Right atrium auricular region (tissue), 2 donors: ENCODE data around the gene AHI1. TPM values are rescaled to one million over a fixed set of nuclear protein-coding genes. Genes with fewer than 3 reads are reported as not detected.

ENCODE experiments used
- DNase-seq: peaks from one replicate; pipeline ENCODE4 v3.0.0-alpha.2; 2019; ENCODE audit warnings: low spot score
- H3K27ac ChIP-seq, 2 donors: fragments of 200-600 bp; sonication (generic); 1 replicate in 1 of 2; 2 replicates in 1 of 2; pipeline ENCODE4 v1.5.1; 2016 to 2019
- H3K27me3 ChIP-seq, 2 donors: fragments of 200-600 bp; sonication (generic); one replicate each; pipeline versions ENCODE4 v1.5.1 to v1.6.0; 2017 to 2019
- H3K36me3 ChIP-seq: fragments of 200-600 bp; sonication (generic); one replicate; pipeline ENCODE4 v1.5.1; 2016
- H3K4me1 ChIP-seq, 2 donors: fragments of 200-600 bp; sonication (generic); one replicate each; pipeline versions ENCODE4 v1.5.1 to v1.6.0; 2017 to 2019
- H3K4me3 ChIP-seq, 2 donors: fragments of 200-600 bp; sonication (generic); 1 replicate in 1 of 2; 2 replicates in 1 of 2; pipeline ENCODE4 v1.5.1; 2017 to 2019; ENCODE audit warnings: mild to moderate bottlenecking in 1 of 2, moderate library complexity in 1 of 2
- H3K9me3 ChIP-seq, 2 donors: fragments of 200-600 bp; sonication (generic); one replicate each; pipeline ENCODE4 v1.5.1; 2019
- CTCF ChIP-seq, 2 donors: fragments of 200-600 bp; sonication (generic); IDR thresholded peaks; one replicate each; pipeline ENCODE4 v1.5.1; 2019; ENCODE audit warnings: antibody characterized with exemption in 2 of 2
- total RNA-seq, 2 donors: library from RNA; depleted of rRNA; stranded (reverse); fragments of >200 nt; gene quantifications; one replicate each; pipeline ENCODE4 v1.1.0, GENCODE V29; 2016

Gene AHI1
- total RNA-seq, 2 donors from 2014 or later: 8.5 to 10.2 TPM

GRCh38 chr6:135243871-135244796 is 253.4 kb downstream of the AHI1 start:
- no peak for TF ChIP-seq CTCF (IDR thresholded peaks at IDR 0.05)
- DNase-seq: no peak
- Histone ChIP-seq H3K27me3 (no peaks in the 10 kb centered on the region), H3K9me3 (no peaks in the 10 kb centered on the region), H3K36me3 (no peaks in the 10 kb centered on the region), H3K4me1 (no peaks in the 10 kb centered on the region), H3K4me3 (no peak overlapping the region), H3K27ac (no peak overlapping the region)

GRCh38 chr6:135240711-135241110 is 256.8 kb downstream of the AHI1 start:
- Histone ChIP-seq H3K36me3 (no peaks in the 10 kb centered on the region), H3K27ac (no peak overlapping the region), H3K27me3 (no peaks in the 10 kb centered on the region), H3K9me3 (no peaks in the 10 kb centered on the region), H3K4me1 (no peaks in the 10 kb centered on the region), H3K4me3 (no peak overlapping the region)
- DNase-seq: no peak
- no peak for TF ChIP-seq CTCF (IDR thresholded peaks at IDR 0.05)

GRCh38 chr6:135236732-135237131 is 260.8 kb downstream of the AHI1 start:
- DNase-seq: no peak
- H3K27me3 ChIP-seq: no peaks in the 10 kb centered on the region
- no peaks in the 10 kb centered on the region for H3K36me3 ChIP-seq
- H3K9me3 ChIP-seq: no peaks in the 10 kb centered on the region
- H3K4me1 ChIP-seq: no peaks in the 10 kb centered on the region
- H3K4me3 ChIP-seq: no peak overlapping the region
- no peak overlapping the region for H3K27ac ChIP-seq
- TF ChIP-seq CTCF (IDR thresholded peaks at IDR 0.05): no peak

- no peaks in the 10 kb centered on the region for H3K27me3 ChIP-seq
- no peaks in the 10 kb centered on the region for H3K4me1 ChIP-seq
- no peaks in the 10 kb centered on the region for H3K36me3 ChIP-seq
- no peak for DNase-seq
- H3K4me3 ChIP-seq: no peak overlapping the region
- no peaks in the 10 kb centered on the region for H3K9me3 ChIP-seq
- no peak for TF ChIP-seq CTCF (IDR thresholded peaks at IDR 0.05)
- no peak overlapping the region for H3K27ac ChIP-seq
Observed at GRCh38 chr6:135236319-135236718, 261.2 kb downstream of the AHI1 start.

- no peak overlapping the region for H3K4me3 ChIP-seq
- no peaks in the 10 kb centered on the region for H3K9me3 ChIP-seq
- no peaks in the 10 kb centered on the region for H3K36me3 ChIP-seq
- no peaks in the 10 kb centered on the region for H3K27me3 ChIP-seq
- no peak for DNase-seq
- no peak for TF ChIP-seq CTCF (IDR thresholded peaks at IDR 0.05)
- no peak overlapping the region for H3K27ac ChIP-seq
- no peaks in the 10 kb centered on the region for H3K4me1 ChIP-seq
Observed at GRCh38 chr6:135235716-135236115, 261.8 kb downstream of the AHI1 start.

GRCh38 chr6:135234492-135234780 is 263.1 kb downstream of the AHI1 start:
- H3K9me3 ChIP-seq: no peaks in the 10 kb centered on the region
- no peaks in the 10 kb centered on the region for H3K4me1 ChIP-seq
- H3K27ac ChIP-seq: no peak overlapping the region
- no peak overlapping the region for H3K4me3 ChIP-seq
- H3K27me3 ChIP-seq: no peaks in the 10 kb centered on the region
- TF ChIP-seq CTCF (IDR thresholded peaks at IDR 0.05): no peak
- DNase-seq: no peak
- no peaks in the 10 kb centered on the region for H3K36me3 ChIP-seq
